ENCODE data around the gene ISG15. TPM values are rescaled to one million over a fixed set of nuclear protein-coding genes. Genes with fewer than 3 reads are reported as not detected.

The ISG15 gene
- total RNA-seq, 4 donors from 2014 or later: 36.0 to 70.6 (median 40.8) TPM; not detected in 1

DNA sequence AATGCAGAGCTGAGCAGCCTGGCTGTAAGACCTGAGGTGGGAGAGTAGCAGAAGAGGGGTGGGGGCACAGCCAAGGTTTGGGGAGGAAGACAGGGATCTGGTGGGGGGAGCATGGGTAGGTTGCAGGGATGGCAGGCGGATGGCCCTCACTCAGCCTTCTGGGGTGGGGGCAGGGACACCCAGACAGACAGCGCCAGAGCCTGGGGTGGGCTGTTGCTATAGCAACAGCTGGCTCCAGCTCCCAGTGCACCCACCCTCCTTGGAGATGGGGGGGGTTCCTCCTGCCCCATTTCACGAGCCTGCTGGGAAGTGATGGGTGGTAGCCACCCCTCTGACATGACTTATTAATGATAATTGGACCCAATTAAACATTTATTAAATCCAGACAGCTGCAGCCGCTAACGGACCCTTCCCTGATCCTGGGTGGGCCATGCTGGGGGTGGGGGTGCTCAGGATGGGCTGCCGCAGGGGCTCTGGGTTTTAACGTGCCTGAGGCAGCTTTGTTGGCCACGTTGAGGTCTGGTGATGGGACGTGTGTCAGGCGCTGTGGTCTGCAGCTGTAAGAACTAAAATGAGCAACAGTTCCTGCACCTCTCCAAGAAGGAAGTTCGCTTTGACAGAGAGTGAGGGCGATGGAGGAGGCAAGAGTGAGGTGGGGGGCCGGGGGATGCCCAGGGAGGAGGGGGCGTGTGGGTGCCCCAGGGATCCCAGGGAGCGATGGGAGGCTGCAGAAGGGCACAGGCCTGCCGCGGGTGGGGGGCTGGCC, 26.0 kb downstream of the ISG15 start:
- DNase-seq: no peak
- TF ChIP-seq, protein P1, sequence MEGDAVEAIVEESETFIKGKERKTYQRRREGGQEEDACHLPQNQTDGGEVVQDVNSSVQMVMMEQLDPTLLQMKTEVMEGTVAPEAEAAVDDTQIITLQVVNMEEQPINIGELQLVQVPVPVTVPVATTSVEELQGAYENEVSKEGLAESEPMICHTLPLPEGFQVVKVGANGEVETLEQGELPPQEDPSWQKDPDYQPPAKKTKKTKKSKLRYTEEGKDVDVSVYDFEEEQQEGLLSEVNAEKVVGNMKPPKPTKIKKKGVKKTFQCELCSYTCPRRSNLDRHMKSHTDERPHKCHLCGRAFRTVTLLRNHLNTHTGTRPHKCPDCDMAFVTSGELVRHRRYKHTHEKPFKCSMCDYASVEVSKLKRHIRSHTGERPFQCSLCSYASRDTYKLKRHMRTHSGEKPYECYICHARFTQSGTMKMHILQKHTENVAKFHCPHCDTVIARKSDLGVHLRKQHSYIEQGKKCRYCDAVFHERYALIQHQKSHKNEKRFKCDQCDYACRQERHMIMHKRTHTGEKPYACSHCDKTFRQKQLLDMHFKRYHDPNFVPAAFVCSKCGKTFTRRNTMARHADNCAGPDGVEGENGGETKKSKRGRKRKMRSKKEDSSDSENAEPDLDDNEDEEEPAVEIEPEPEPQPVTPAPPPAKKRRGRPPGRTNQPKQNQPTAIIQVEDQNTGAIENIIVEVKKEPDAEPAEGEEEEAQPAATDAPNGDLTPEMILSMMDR (IDR thresholded peaks at IDR 0.05): no peak
- TF ChIP-seq POLR2AphosphoS5 (IDR thresholded peaks at IDR 0.05) (no peak), EP300 (IDR thresholded peaks at IDR 0.05; ENCODE audit: low read depth) (no peak), POLR2A (IDR thresholded peaks at IDR 0.05) (no peak)
- intact Hi-C loops (cut with DNase I; ENCODE audit: low total_unique reads) (no loop called here), in situ Hi-C loops (cut with MboI; ENCODE audit: low pct_ligation_motif_present in 1 of 4, low pct_unique_long_range_greater_than_20kb in 1 of 4, low sequenced_read_pairs in 3 of 4) (loop anchor here in 1 of 4 donors (10.0 kb wide), 1 partner anchor 75 kb away; the partner anchor contains the start of gene C1orf159)
- peaks cover 30% of the 10 kb centered on the region for H3K27me3 ChIP-seq
- H3K4me3 ChIP-seq: peak overlapping the region in 1 of 4 donors; percentile 50
- H3K4me1 ChIP-seq: peaks cover 9 to 17% (median 14%) of the 10 kb centered on the region in 4 donors
- H3K36me3 ChIP-seq: no peaks in the 10 kb centered on the region
- H3K27ac ChIP-seq: no peak overlapping the region
- H3K9me3 ChIP-seq: no peaks in the 10 kb centered on the region
- 53% methylated on average over 7 to 17 of the region's 17 CpGs for WGBS, 2 donors (ENCODE audit: low coverage in 1 of 2)

DNA sequence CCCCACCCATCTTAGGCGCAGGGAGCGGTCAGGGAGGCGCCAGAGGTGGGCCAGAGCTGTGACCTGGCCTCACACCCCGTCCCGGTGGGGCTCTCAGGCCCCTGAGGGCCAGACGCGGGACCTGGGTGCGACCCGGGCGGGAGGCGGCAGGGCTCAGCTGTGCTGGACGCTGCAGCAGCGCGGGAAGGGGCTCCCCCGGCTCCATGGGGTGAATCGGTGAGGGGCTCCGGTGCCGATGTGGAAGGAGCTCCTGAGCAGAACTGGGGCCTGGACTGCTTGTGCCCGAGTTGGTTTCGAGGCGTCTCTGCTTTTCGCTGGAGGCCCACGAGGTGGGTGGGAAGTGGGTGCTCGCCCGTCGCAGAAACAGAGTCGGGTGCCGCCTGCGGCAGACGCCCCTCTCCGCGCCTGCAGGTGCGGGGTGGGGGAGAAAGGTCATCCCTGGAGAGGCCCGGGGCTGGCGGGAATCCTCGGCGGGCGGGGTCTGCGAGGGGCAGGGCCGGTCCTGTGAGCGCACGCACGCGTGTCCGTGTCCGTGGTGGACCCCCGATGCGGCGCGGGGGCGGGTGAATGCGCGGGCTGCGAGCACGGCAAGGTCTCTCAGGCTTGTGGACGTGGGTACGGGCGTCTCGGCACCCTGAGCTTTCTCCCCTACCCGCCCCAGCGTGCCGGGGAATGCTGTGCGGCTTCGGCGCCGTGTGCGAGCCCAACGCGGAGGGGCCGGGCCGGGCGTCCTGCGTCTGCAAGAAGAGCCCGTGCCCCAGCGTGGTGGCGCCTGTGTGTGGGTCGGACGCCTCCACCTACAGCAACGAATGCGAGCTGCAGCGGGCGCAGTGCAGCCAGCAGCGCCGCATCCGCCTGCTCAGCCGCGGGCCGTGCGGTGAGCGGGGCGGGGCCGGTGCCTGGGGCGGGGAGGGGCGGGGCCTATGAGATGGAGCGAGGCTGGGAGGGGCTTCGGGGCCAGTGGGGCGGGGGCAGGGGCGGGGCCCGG, 27.0 kb downstream of the ISG15 start:
- no peak for TF ChIP-seq EP300 (IDR thresholded peaks at IDR 0.05; ENCODE audit: low read depth)
- TF ChIP-seq, protein P1 (IDR thresholded peaks at IDR 0.05): peak in 2 of 5 experiments; percentile 8 to 41
- TF ChIP-seq POLR2AphosphoS5 (IDR thresholded peaks at IDR 0.05): peak in 1 of 3 donors; percentile 15
- no peak for TF ChIP-seq POLR2A (IDR thresholded peaks at IDR 0.05)
- DNase-seq: peak; percentile 82
- Histone ChIP-seq H3K9me3 (no peaks in the 10 kb centered on the region), H3K27ac (peak overlapping the region in 1 of 4 donors; percentile 50), H3K36me3 (no peaks in the 10 kb centered on the region), H3K4me1 (peaks cover 9 to 15% (median 13%) of the 10 kb centered on the region in 4 donors), H3K4me3 (peak overlapping the region; percentile 5 to 50 (median 29)), H3K27me3 (peaks cover 24% of the 10 kb centered on the region)
- in situ Hi-C loops (cut with MboI; ENCODE audit: low pct_ligation_motif_present in 1 of 4, low pct_unique_long_range_greater_than_20kb in 1 of 4, low sequenced_read_pairs in 3 of 4) (no loop called here), intact Hi-C loops (cut with DNase I; ENCODE audit: low total_unique reads) (no loop called here)
- 3% methylated on average over 50 of the region's 99 CpGs; no CpG with 5 or more reads in 1 of the 2 donors for WGBS, 2 donors (ENCODE audit: low coverage in 1 of 2)

DNA sequence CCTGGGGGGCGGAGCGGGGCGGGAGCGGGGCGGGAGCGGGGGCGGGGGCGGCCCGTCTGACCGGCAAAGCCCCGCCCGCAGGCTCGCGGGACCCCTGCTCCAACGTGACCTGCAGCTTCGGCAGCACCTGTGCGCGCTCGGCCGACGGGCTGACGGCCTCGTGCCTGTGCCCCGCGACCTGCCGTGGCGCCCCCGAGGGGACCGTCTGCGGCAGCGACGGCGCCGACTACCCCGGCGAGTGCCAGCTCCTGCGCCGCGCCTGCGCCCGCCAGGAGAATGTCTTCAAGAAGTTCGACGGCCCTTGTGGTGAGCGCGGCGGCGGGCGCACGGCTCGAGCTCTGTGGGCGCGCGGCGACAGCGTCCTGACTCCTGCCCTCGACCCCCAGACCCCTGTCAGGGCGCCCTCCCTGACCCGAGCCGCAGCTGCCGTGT, 27.8 kb downstream of the ISG15 start:
- H3K4me3 ChIP-seq: no peak overlapping the region
- no peak for DNase-seq
- in situ Hi-C loops (cut with MboI; ENCODE audit: low pct_ligation_motif_present in 1 of 4, low pct_unique_long_range_greater_than_20kb in 1 of 4, low sequenced_read_pairs in 3 of 4) (no loop called here), intact Hi-C loops (cut with DNase I; ENCODE audit: low total_unique reads) (no loop called here)
- H3K9me3 ChIP-seq: no peaks in the 10 kb centered on the region
- peaks cover 24% of the 10 kb centered on the region for H3K27me3 ChIP-seq
- WGBS, 2 donors (ENCODE audit: low coverage in 1 of 2): 92% methylated on average over 40 of the region's 60 CpGs; no CpG with 5 or more reads in 1 of the 2 donors
- no peak for TF ChIP-seq POLR2A (IDR thresholded peaks at IDR 0.05)
- TF ChIP-seq, protein P1 (IDR thresholded peaks at IDR 0.05): no peak
- no peak for TF ChIP-seq POLR2AphosphoS5 (IDR thresholded peaks at IDR 0.05)
- TF ChIP-seq EP300 (IDR thresholded peaks at IDR 0.05; ENCODE audit: low read depth): no peak
- peaks cover 9 to 15% (median 13%) of the 10 kb centered on the region in 4 donors for H3K4me1 ChIP-seq
- H3K36me3 ChIP-seq: no peaks in the 10 kb centered on the region
- H3K27ac ChIP-seq: no peak overlapping the region

DNA sequence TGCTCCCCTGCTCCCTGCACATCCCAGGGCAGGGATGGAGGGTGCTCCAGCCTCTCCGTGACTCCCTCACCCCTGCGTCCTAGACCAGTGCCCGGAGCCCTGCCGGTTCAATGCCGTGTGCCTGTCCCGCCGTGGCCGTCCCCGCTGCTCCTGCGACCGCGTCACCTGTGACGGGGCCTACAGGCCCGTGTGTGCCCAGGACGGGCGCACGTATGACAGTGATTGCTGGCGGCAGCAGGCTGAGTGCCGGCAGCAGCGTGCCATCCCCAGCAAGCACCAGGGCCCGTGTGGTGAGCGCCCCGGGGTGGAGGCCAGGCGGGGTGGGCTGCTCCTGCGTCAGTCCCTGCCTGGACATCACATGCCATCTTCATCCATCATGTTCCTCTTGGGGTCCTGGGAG, 28.6 kb downstream of the ISG15 start:
- H3K9me3 ChIP-seq: no peaks in the 10 kb centered on the region
- intact Hi-C loops (cut with DNase I; ENCODE audit: low total_unique reads): no loop called here
- no peak for DNase-seq
- peaks cover 24% of the 10 kb centered on the region for H3K27me3 ChIP-seq
- in situ Hi-C loops (cut with MboI; ENCODE audit: low pct_ligation_motif_present in 1 of 4, low pct_unique_long_range_greater_than_20kb in 1 of 4, low sequenced_read_pairs in 3 of 4): no loop called here
- TF ChIP-seq POLR2AphosphoS5 (IDR thresholded peaks at IDR 0.05) (no peak), EP300 (IDR thresholded peaks at IDR 0.05; ENCODE audit: low read depth) (no peak), POLR2A (IDR thresholded peaks at IDR 0.05) (no peak)
- TF ChIP-seq, protein P1 (IDR thresholded peaks at IDR 0.05): no peak
- H3K36me3 ChIP-seq: no peaks in the 10 kb centered on the region
- H3K4me3 ChIP-seq: no peak overlapping the region
- WGBS, 2 donors (ENCODE audit: low coverage in 1 of 2): 89% methylated on average over 25 of the region's 25 CpGs; no CpG with 5 or more reads in 1 of the 2 donors
- H3K4me1 ChIP-seq: peaks cover 9 to 15% (median 13%) of the 10 kb centered on the region in 4 donors
- no peak overlapping the region for H3K27ac ChIP-seq
